ENCODE results near the gene GPC1.

DNA sequence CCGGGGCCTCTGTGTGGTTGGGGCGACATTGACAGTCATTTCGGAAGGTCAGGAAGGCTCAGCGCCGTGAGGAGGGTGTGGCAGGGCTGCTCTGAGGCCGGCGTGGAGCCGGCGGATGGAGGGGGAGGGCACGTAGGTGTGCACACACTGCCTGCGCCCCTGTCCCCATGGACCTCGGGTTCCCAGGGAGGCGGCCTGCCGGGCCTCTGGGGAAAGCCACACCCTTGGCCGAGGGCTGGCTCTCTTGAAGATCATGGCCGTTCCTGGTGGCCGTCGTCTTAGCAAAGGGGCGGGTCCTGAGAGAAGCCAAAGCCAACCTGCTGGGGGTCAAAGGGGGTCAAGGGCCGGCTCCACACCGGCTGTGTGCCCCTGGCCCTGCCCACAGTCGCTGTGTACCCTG is 11.9 kb downstream of the GPC1 start:
- TF ChIP-seq POLR2AphosphoS5 (IDR thresholded peaks at IDR 0.05; ENCODE audit: low read depth, low read length), result no peak
- no peak for TF ChIP-seq POLR2A (IDR thresholded peaks at IDR 0.05; ENCODE audit: low read depth, low read length)
